Astrocyte of the spinal cord (primary cell): Measurements from ENCODE around the gene GASK1A.

Source experiments
- DNase-seq: peaks from one replicate; pipeline ENCODE4 v3.0.0; 2011; ENCODE audit warnings: low read depth, low spot score
- H3K4me3 ChIP-seq: 2 replicates; pipeline ENCODE4 v1.5.1; 2011; ENCODE audit warnings: low read depth, mild to moderate bottlenecking, low read length, moderate library complexity
- in situ Hi-C: cut with HindIII; loops from 2 replicates; pipeline ENCODE4 v1.10.0; 2017; ENCODE audit warnings: low sequenced_read_pairs
- TF ChIP-seq, protein P1 (sequence below): IDR thresholded peaks from 2 replicates; pipeline ENCODE4 v1.5.1; 2012; ENCODE audit warnings: low read depth, mild to moderate bottlenecking, low read length, inconsistent platforms

Gene GASK1A

GRCh38 chr3:42980909-42981308 lies 1.8 kb downstream of the GASK1A start:
- TF ChIP-seq, protein P1, sequence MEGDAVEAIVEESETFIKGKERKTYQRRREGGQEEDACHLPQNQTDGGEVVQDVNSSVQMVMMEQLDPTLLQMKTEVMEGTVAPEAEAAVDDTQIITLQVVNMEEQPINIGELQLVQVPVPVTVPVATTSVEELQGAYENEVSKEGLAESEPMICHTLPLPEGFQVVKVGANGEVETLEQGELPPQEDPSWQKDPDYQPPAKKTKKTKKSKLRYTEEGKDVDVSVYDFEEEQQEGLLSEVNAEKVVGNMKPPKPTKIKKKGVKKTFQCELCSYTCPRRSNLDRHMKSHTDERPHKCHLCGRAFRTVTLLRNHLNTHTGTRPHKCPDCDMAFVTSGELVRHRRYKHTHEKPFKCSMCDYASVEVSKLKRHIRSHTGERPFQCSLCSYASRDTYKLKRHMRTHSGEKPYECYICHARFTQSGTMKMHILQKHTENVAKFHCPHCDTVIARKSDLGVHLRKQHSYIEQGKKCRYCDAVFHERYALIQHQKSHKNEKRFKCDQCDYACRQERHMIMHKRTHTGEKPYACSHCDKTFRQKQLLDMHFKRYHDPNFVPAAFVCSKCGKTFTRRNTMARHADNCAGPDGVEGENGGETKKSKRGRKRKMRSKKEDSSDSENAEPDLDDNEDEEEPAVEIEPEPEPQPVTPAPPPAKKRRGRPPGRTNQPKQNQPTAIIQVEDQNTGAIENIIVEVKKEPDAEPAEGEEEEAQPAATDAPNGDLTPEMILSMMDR = no peak
- no peak overlapping the region for H3K4me3 ChIP-seq
- DNase-seq = no peak
- in situ Hi-C loops = no loop called here

GRCh38 chr3:42982645-42983412 lies 3.7 kb downstream of the GASK1A start:
- in situ Hi-C loops = no loop called here
- no peak overlapping the region for H3K4me3 ChIP-seq
- DNase-seq = no peak
- TF ChIP-seq, protein P1 = no peak

DNA sequence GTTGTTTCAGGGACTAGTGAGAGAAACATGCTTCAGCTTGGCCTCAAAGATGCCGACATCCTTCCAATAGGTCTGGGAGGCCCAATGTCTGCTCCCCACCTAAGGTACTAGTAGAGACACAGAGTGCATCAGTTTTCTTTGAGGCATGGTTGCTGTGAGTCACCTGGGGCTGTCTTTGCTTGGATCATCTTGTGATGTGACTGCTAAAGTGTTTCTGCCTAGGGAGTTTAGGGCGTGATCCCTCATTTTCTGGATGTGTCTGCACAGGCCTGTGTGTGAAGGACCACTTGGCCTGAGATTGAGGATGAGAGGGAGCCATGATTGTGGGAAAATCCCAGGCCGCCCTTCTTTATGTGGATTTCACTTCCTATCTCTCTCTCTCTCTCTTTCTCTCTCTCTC lies 4.8 kb downstream of the GASK1A start:
- no peak for DNase-seq
- H3K4me3 ChIP-seq = no peak overlapping the region
- in situ Hi-C loops = no loop called here
- TF ChIP-seq, protein P1 = no peak

- in situ Hi-C loops = no loop called here
- TF ChIP-seq, protein P1 = no peak
- no peak for DNase-seq
- H3K4me3 ChIP-seq = no peak overlapping the region
Measured at GRCh38 chr3:42984701-42985100, 5.6 kb downstream of the GASK1A start.

- TF ChIP-seq, protein P1 = no peak
- in situ Hi-C loops = no loop called here
- H3K4me3 ChIP-seq = no peak overlapping the region
- DNase-seq = no peak
Measured at GRCh38 chr3:42988097-42988496, 9.0 kb downstream of the GASK1A start.

- in situ Hi-C loops = no loop called here
- H3K4me3 ChIP-seq = no peak overlapping the region
- TF ChIP-seq, protein P1 = no peak
- no peak for DNase-seq
Measured at GRCh38 chr3:42988566-42988965, 9.5 kb downstream of the GASK1A start.
